H1 (cell line): Measurements from ENCODE around the gene ZBTB1. TPM values are rescaled to one million over a fixed set of nuclear protein-coding genes. Genes with fewer than 3 reads are reported as not detected.

Experiments used
- CTCF ChIA-PET: fragments of 300-600 bp; sonication (Branson Sonifier 250); formaldehyde crosslinking; loops from one replicate; lab custom pipeline; 2021; ENCODE audit not compliant: partially characterized antibody; lab: Charles Lee
- POLR2A ChIA-PET: fragments of 300-600 bp; sonication (Branson Sonifier 250); formaldehyde crosslinking; loops from one replicate; lab custom pipeline; 2021; ENCODE audit warnings: inconsistent platforms; ENCODE audit not compliant: partially characterized antibody; lab: Charles Lee
- DNase-seq, 2 experiments: peaks; one replicate each; pipeline versions ENCODE4 v3.0.0 to v3.0.0-alpha.2; 2010 to 2022; ENCODE audit warnings: low spot score in 2 of 2, low read depth in 1 of 2, mixed read lengths in 1 of 2
- FAIRE-seq: peaks from 2 replicates; lab custom pipeline; 2011; peaks lifted over from hg19 to GRCh38; lab: Jason Lieb, UNC
- H2AFZ ChIP-seq: 2 replicates; pipeline ENCODE4 v1.8.1; 2012; ENCODE audit warnings: low read length, inconsistent platforms
- H2AK5ac ChIP-seq: 2 replicates; pipeline ENCODE4 v1.6.1; 2013; ENCODE audit warnings: low read depth, low read length
- H2BK120ac ChIP-seq: replicated peaks from 2 replicates; pipeline ENCODE3; 2013; ENCODE audit warnings: low read depth, low read length, inconsistent platforms
- H2BK12ac ChIP-seq: 2 replicates; pipeline ENCODE4 v1.6.1; 2013; ENCODE audit warnings: low read depth, low read length
- H2BK15ac ChIP-seq: 2 replicates; pipeline ENCODE4 v1.6.1; 2013; ENCODE audit warnings: low read length
- H2BK20ac ChIP-seq: 2 replicates; pipeline ENCODE4 v1.6.1; 2013; ENCODE audit warnings: low read length
- H2BK5ac ChIP-seq: 2 replicates; pipeline ENCODE4 v1.6.1; 2013; ENCODE audit warnings: low read depth, low read length
- H3K14ac ChIP-seq: 2 replicates; pipeline ENCODE4 v1.6.1; 2013; ENCODE audit warnings: inconsistent platforms; ENCODE audit not compliant: insufficient read length
- H3K18ac ChIP-seq: 2 replicates; pipeline ENCODE4 v1.6.1; 2013; ENCODE audit warnings: low read length; ENCODE audit errors: extremely low read depth
- H3K23ac ChIP-seq: 2 replicates; pipeline ENCODE4 v1.6.1; 2013; ENCODE audit warnings: inconsistent platforms; ENCODE audit not compliant: insufficient read length
- H3K23me2 ChIP-seq: 2 replicates; pipeline ENCODE4 v1.6.1; 2013; ENCODE audit warnings: low read depth, low read length
- H3K27ac ChIP-seq: 2 replicates; pipeline ENCODE4 v1.6.1; 2011; ENCODE audit warnings: low read depth, low read length, inconsistent platforms
- H3K27me3 ChIP-seq, 4 experiments: replicated peaks in 1 of 4; 1 replicate in 1 of 4; 2 replicates in 3 of 4; pipeline versions ENCODE4 v1.6.1 to v1.8.1; 2011 to 2013; ENCODE audit warnings: low read length in 3 of 4, mild to moderate bottlenecking in 3 of 4, inconsistent platforms in 2 of 4, mixed read lengths in 2 of 4, moderate library complexity in 1 of 4; ENCODE audit not compliant: control insufficient read depth in 3 of 4, insufficient read depth in 3 of 4; ENCODE audit errors: extremely low read depth in 1 of 4
- H3K36me3 ChIP-seq, 4 experiments: 2 replicates each; pipeline versions ENCODE4 v1.6.1 to v1.8.1; 2011 to 2013; ENCODE audit warnings: mild to moderate bottlenecking in 4 of 4, low read length in 3 of 4, moderate library complexity in 2 of 4, control low read depth in 1 of 4, inconsistent platforms in 1 of 4; ENCODE audit not compliant: insufficient read depth in 4 of 4, control insufficient read depth in 2 of 4
- H3K4ac ChIP-seq: replicated peaks from 2 replicates; pipeline ENCODE3; 2013; ENCODE audit warnings: low read length, low read depth, mixed read lengths, inconsistent platforms; ENCODE audit not compliant: insufficient read length
- H3K4me1 ChIP-seq, 4 experiments: replicated peaks in 1 of 4; 1 replicate in 1 of 4; 2 replicates in 3 of 4; pipeline versions ENCODE4 v1.6.1 to v1.8.1; 2011 to 2013; ENCODE audit warnings: low read length in 3 of 4, inconsistent platforms in 2 of 4, mixed read lengths in 1 of 4; ENCODE audit not compliant: insufficient read depth in 4 of 4, control insufficient read depth in 3 of 4
- H3K4me2 ChIP-seq, 2 experiments: 2 replicates each; pipeline versions ENCODE4 v1.6.1 to v1.8.1; 2011 to 2013; ENCODE audit warnings: low read depth in 2 of 2, low read length in 2 of 2, control low read depth in 1 of 2, inconsistent platforms in 1 of 2, mild to moderate bottlenecking in 1 of 2; ENCODE audit not compliant: insufficient read depth in 1 of 2
- H3K4me3 ChIP-seq, 4 experiments: fragments of 200-600, 300-600 bp in 1 of 4; sonication (generic), shearing (Covaris generic), sonication (Bioruptor Twin) in 1 of 4; 2 replicates each; pipeline versions ENCODE4 v1.5.1 to v1.8.1; 2011 to 2016; ENCODE audit warnings: low read length in 4 of 4, low read depth in 3 of 4, control low read depth in 2 of 4, inconsistent platforms in 2 of 4, mild to moderate bottlenecking in 2 of 4, mixed read lengths in 1 of 4, moderate library complexity in 1 of 4; ENCODE audit not compliant: insufficient read depth in 2 of 4; ENCODE audit errors: extremely low read depth in 1 of 4
- H3K56ac ChIP-seq: replicated peaks from 2 replicates; pipeline ENCODE3; 2013; ENCODE audit warnings: low read depth, mild to moderate bottlenecking, mixed read lengths, low read length, inconsistent platforms; ENCODE audit not compliant: insufficient read length
- H3K79me1 ChIP-seq: 2 replicates; pipeline ENCODE4 v1.6.1; 2013; ENCODE audit warnings: low read depth, low read length, control low read depth
- H3K79me2 ChIP-seq, 2 experiments: 2 replicates each; pipeline versions ENCODE4 v1.6.1 to v1.8.1; 2012 to 2013; ENCODE audit warnings: low read length in 2 of 2, mild to moderate bottlenecking in 2 of 2, inconsistent platforms in 1 of 2; ENCODE audit not compliant: insufficient read depth in 2 of 2, control insufficient read depth in 1 of 2
- H3K9ac ChIP-seq, 4 experiments: replicated peaks in 1 of 4; 1 replicate in 1 of 4; 2 replicates in 3 of 4; pipeline versions ENCODE4 v1.6.1 to v1.8.1; 2011 to 2013; ENCODE audit warnings: low read depth in 3 of 4, low read length in 3 of 4, control low read depth in 2 of 4, mild to moderate bottlenecking in 2 of 4, moderate library complexity in 2 of 4, inconsistent platforms in 1 of 4; ENCODE audit errors: extremely low read depth in 1 of 4
- H3K9me3 ChIP-seq, 2 experiments: 2 replicates each; pipeline versions ENCODE4 v1.6.1 to v1.8.1; 2012 to 2013; ENCODE audit warnings: mild to moderate bottlenecking in 2 of 2, moderate library complexity in 2 of 2, control low read depth in 1 of 2, inconsistent platforms in 1 of 2, low read depth in 1 of 2, low read length in 1 of 2, mixed read lengths in 1 of 2; ENCODE audit not compliant: insufficient read depth in 2 of 2
- H4K20me1 ChIP-seq, 2 experiments: replicated peaks in 1 of 2; 2 replicates each; pipeline versions ENCODE3 to v1.8.1; 2011 to 2013; ENCODE audit warnings: inconsistent platforms in 2 of 2, low read length in 2 of 2, mild to moderate bottlenecking in 1 of 2; ENCODE audit not compliant: insufficient read depth in 2 of 2, control insufficient read depth in 1 of 2
- H4K5ac ChIP-seq: 2 replicates; pipeline ENCODE4 v1.6.1; 2013; ENCODE audit warnings: low read length, low read depth, mixed read lengths, inconsistent platforms; ENCODE audit not compliant: insufficient read length
- H4K8ac ChIP-seq: 2 replicates; pipeline ENCODE4 v1.8.0; 2013; ENCODE audit warnings: mild to moderate bottlenecking, moderate library complexity, low read length, inconsistent platforms; ENCODE audit not compliant: insufficient read depth; ENCODE audit errors: extremely low read depth
- H4K91ac ChIP-seq: replicated peaks from 2 replicates; pipeline ENCODE3; 2013; ENCODE audit warnings: low read length, mixed read lengths, inconsistent platforms; ENCODE audit not compliant: insufficient read length
- CTCF ChIP-seq, 3 experiments: IDR thresholded peaks; 1 replicate in 2 of 3; 2 replicates in 1 of 3; pipeline versions ENCODE4 v1.5.1 to v1.6.1; 2011; ENCODE audit warnings: low read length in 3 of 3, mild to moderate bottlenecking in 3 of 3, inconsistent platforms in 2 of 3, low read depth in 1 of 3, moderate library complexity in 1 of 3; ENCODE audit not compliant: insufficient read depth in 1 of 3; ENCODE audit errors: control extremely low read depth in 1 of 3
- E2F6 ChIP-seq: IDR thresholded peaks from 2 replicates; pipeline ENCODE4 v1.6.1; 2012; ENCODE audit warnings: inconsistent platforms
- EGR1 ChIP-seq: IDR thresholded peaks from 2 replicates; pipeline ENCODE4 v1.6.1; 2011; ENCODE audit warnings: low read depth, low read length, borderline replicate concordance
- JUN ChIP-seq: IDR thresholded peaks from 2 replicates; pipeline ENCODE4 v1.6.1; 2011; ENCODE audit warnings: low read depth, mild to moderate bottlenecking, improper control_type of control experiment, low read length
- POLR2AphosphoS5 ChIP-seq: IDR thresholded peaks from 2 replicates; pipeline ENCODE4 v1.6.1; 2011; ENCODE audit warnings: low read depth, low read length
- TCF12 ChIP-seq: IDR thresholded peaks from 2 replicates; pipeline ENCODE4 v1.6.1; 2011; ENCODE audit warnings: low read depth, mild to moderate bottlenecking, low read length
- WGBS, 2 experiments: shearing (Covaris generic) in 1 of 2; methylation state at CpG; one replicate each; pipeline versions ENCODE4 v1.1.6 to v1.1.7; 2013 to 2015; ENCODE audit warnings: low lambda C conversion rate in 2 of 2, mixed read lengths in 2 of 2, inconsistent platforms in 1 of 2, low coverage in 1 of 2, missing lambda C conversion rate in 1 of 2; ENCODE audit not compliant: insufficient replicate concordance in 2 of 2, insufficient coverage in 1 of 2, insufficient read length in 1 of 2; ENCODE audit errors: extremely low coverage in 1 of 2, missing lambda C conversion rate in 1 of 2; 5-methylcytosine and 5-hydroxymethylcytosine counted together
- polyA plus RNA-seq, 7 experiments: library from polyadenylated mRNA; depleted of rRNA in 3 of 7; stranded (reverse) in 5 of 7; unstranded in 2 of 7; fragments of >200 nt in 5 of 7; fragments of 200-250 nt in 2 of 7; gene quantifications; 1 replicate in 5 of 7; 2 replicates in 1 of 7; 4 replicates in 1 of 7; pipeline versions ENCODE4 v1.2.1 to v1.2.3, GENCODE V29; 2011 to 2013; ENCODE audit warnings: missing spikeins in 2 of 7, mixed read lengths in 2 of 7
- total RNA-seq: library from RNA; stranded (reverse); fragmentation: NEBNext Ultra II Directional; extraction: Animal tissue kit (Norgen Biotek cat#: 25700); gene quantifications from 2 replicates; pipeline ENCODE4 v1.2.1, GENCODE V29; 2021

ZBTB1 gene
- total and polyA plus RNA-seq, 2 of the 8 experiments (the other 6 are each of a cell fraction or from before 2014, with no cell fraction given) = 13.6 to 27.5 TPM

GRCh38 chr14:64540208-64541202 is 35.9 kb downstream of the ZBTB1 start, which contains the start of gene HSPA2:
Gene HSPA2, plus strand, starts transcription at chr14:64540741. Its CDS starts 109 bp downstream, at chr14:64540850.
- 48% methylated on average over 79 of the region's 79 CpGs; no CpG with 5 or more reads in 1 of the 2 experiments for WGBS, 2 experiments
- H3K4ac ChIP-seq = no peak within 1 kb of the TSS
- H2BK120ac ChIP-seq = peak within 1 kb of the TSS; percentile 80
- no peak within 1 kb of the TSS for H3K23ac ChIP-seq
- peak; percentile 79 for FAIRE-seq
- peak within 1 kb of the TSS; percentile 75 for H4K91ac ChIP-seq
- ChIA-PET CTCF (interaction anchor here (0.6 to 1.8 kb wide), 16 partner anchors 11 to 424 kb away, joined by 3 to 10 read pairs (median 4); no protein-coding TSS in a partner anchor), POLR2A (interaction anchor here (0.6 to 5.4 kb wide), 37 partner anchors 8 to 330 kb away, joined by 3 to 35 read pairs (median 4); partner anchors contain the start of genes PPP1R36 and ZBTB1)
- H3K4me1 ChIP-seq = peaks cover 0 to 21% (median 3%) of the 10 kb centered on the region in 4 experiments; a peak in 4 of 7 replicates
- peak within 1 kb of the TSS in 3 of 4 experiments; percentile 66 to 81 (median 70); a peak in 6 of 7 replicates for H3K9ac ChIP-seq
- peak within 1 kb of the TSS; percentile 47 to 75 (median 58) for H3K4me3 ChIP-seq
- H3K27ac ChIP-seq = peak within 1 kb of the TSS; percentile 90
- peak within 1 kb of the TSS; percentile 62 for H3K18ac ChIP-seq
- peak within 1 kb of the TSS; percentile 62; the same call in 1 of the 2 replicates for H2BK20ac ChIP-seq
- peaks cover 0 to 8% (median 0%) of the 10 kb centered on the region in 4 experiments; a peak in 1 of 8 replicates for H3K36me3 ChIP-seq
- H4K8ac ChIP-seq = peak within 1 kb of the TSS; percentile 95; the same call in 1 of the 2 replicates
- peaks cover 0 to 31% of the 10 kb centered on the region in 2 experiments; a peak in 2 of 4 replicates for H3K79me2 ChIP-seq
- H3K79me1 ChIP-seq = no peaks in the 10 kb centered on the region; the same call in 1 of the 2 replicates
- H2AFZ ChIP-seq = no peak within 1 kb of the TSS
- peaks cover 0 to 2% of the 10 kb centered on the region in 2 experiments for H4K20me1 ChIP-seq
- no peak within 1 kb of the TSS for H3K14ac ChIP-seq
- peak within 1 kb of the TSS; percentile 96 for H2AK5ac ChIP-seq
- H2BK5ac ChIP-seq = peak within 1 kb of the TSS; percentile 77
- peak within 1 kb of the TSS; percentile 93 for H4K5ac ChIP-seq
- peak; percentile 98 to 99 for DNase-seq
- H3K4me2 ChIP-seq = peak within 1 kb of the TSS; percentile 77 to 87
- H3K27me3 ChIP-seq = peaks cover 0 to 3% (median 0%) of the 10 kb centered on the region in 4 experiments; a peak in 1 of 7 replicates
- H3K9me3 ChIP-seq = peaks cover 19 to 21% of the 10 kb centered on the region in 2 experiments
- peak within 1 kb of the TSS; percentile 98 for H2BK12ac ChIP-seq
- H2BK15ac ChIP-seq = peak within 1 kb of the TSS; percentile 76; the same call in 1 of the 2 replicates
- peak within 1 kb of the TSS; percentile 95 for H3K56ac ChIP-seq
- peaks cover 7% of the 10 kb centered on the region for H3K23me2 ChIP-seq
- TF ChIP-seq EGR1 (no peak; the same call in 1 of the 2 replicates), E2F6 (peak; percentile 91), CTCF (IDR thresholded peaks at IDR 0.05; ENCODE audit: control extremely low read depth in 1 of 3, insufficient read depth in 1 of 3, low read depth in 1 of 3, low read length in 3 of 3) (peak; percentile 73 to 85 (median 83)), TCF12 (no peak), POLR2AphosphoS5 (peak; percentile 90), JUN (no peak)
